Measurements from ENCODE around the gene ZNF408. TPM values are rescaled to one million over a fixed set of nuclear protein-coding genes. Genes with fewer than 3 reads are reported as not detected.

ZNF408 gene
- total and polyA plus RNA-seq, 2 experiments from 2014 or later = 6.1 to 17.2 TPM

- Histone ChIP-seq H3K36me3 (ENCODE audit: insufficient read depth) (no peaks in the 10 kb centered on the region), H3K27me3 (ENCODE audit: insufficient read depth) (no peaks in the 10 kb centered on the region), H3K4me2 (no peak overlapping the region), H3K4me1 (ENCODE audit: insufficient read depth) (no peaks in the 10 kb centered on the region), H3K9me2 (ENCODE audit: insufficient read depth) (no peaks in the 10 kb centered on the region), H3K27ac (ENCODE audit: low read depth) (no peak overlapping the region), H2AFZ (peak overlapping the region; percentile 52; the same call in 1 of the 2 replicates), H3K79me2 (replicated peaks; ENCODE audit: insufficient read depth) (no peaks in the 10 kb centered on the region), H3F3A (replicated peaks; ENCODE audit: low read depth) (no peaks in the 10 kb centered on the region), H4K20me1 (replicated peaks; ENCODE audit: insufficient read depth) (no peaks in the 10 kb centered on the region), H3K4me3 (no peak overlapping the region)
- no peak overlapping the region for H3K27ac Mint-ChIP-seq
- TF ChIP-seq CTCF (conservative IDR thresholded peaks at IDR 0.05; ENCODE audit: low read depth in 2 of 2) (no peak), CREB1 (CRISPR knock-in tag; IDR thresholded peaks at IDR 0.05; ENCODE audit: low read depth) (no peak), ZNF114 (CRISPR knock-in tag; IDR thresholded peaks at IDR 0.05) (no peak), NANOG (IDR thresholded peaks at IDR 0.05; ENCODE audit: borderline replicate concordance) (no peak), EZH2phosphoT487 (IDR thresholded peaks at IDR 0.05; ENCODE audit: unreplicated experiment) (no peak), ZNF462 (CRISPR knock-in tag; IDR thresholded peaks at IDR 0.05) (no peak), REST (IDR thresholded peaks at IDR 0.05; ENCODE audit: unreplicated experiment) (no peak), POLR2AphosphoS5 (IDR thresholded peaks at IDR 0.05; ENCODE audit: low read depth) (no peak)
- peak; percentile 56 for ATAC-seq
- no peak overlapping the region for H3K4me3 Mint-ChIP-seq
- peak; percentile 43 for DNase-seq (ENCODE audit: low spot score)
- H3K36me3 Mint-ChIP-seq (ENCODE audit: low read depth) = no peaks in the 10 kb centered on the region
- peaks cover 3% of the 10 kb centered on the region; the same call in 2 of the 3 replicates for H3K4me1 Mint-ChIP-seq
- H3K9me3 Mint-ChIP-seq = no peaks in the 10 kb centered on the region; the same call in 2 of the 3 replicates
- H3K27me3 Mint-ChIP-seq (ENCODE audit: insufficient read depth, low read depth, poor library complexity) = peaks cover 8% of the 10 kb centered on the region
Observed at GRCh38 chr11:46718155-46719019, 17.6 kb downstream of the ZNF408 start.

Measured in GM23338 (cell line).